Measurements from ENCODE around the gene C19orf53.

- no peak for TF ChIP-seq CTCF (IDR thresholded peaks at IDR 0.05)
- no peak for TF ChIP-seq POLR2A (IDR thresholded peaks at IDR 0.05)
- TF ChIP-seq POLR2AphosphoS5 (IDR thresholded peaks at IDR 0.05): no peak
- TF ChIP-seq EP300 (IDR thresholded peaks at IDR 0.05): no peak
These were observed 9.3 kb upstream of the C19orf53 start for GRCh38 chr19:13764821-13765394.
